ENCODE measurements around the gene CFAP20DC.
"Not testable (repeated sequence)": the region's sequence is repeated elsewhere in the genome, so short reads cannot be mapped to it uniquely, and the experiment has no call there.

CFAP20DC gene

DNA sequence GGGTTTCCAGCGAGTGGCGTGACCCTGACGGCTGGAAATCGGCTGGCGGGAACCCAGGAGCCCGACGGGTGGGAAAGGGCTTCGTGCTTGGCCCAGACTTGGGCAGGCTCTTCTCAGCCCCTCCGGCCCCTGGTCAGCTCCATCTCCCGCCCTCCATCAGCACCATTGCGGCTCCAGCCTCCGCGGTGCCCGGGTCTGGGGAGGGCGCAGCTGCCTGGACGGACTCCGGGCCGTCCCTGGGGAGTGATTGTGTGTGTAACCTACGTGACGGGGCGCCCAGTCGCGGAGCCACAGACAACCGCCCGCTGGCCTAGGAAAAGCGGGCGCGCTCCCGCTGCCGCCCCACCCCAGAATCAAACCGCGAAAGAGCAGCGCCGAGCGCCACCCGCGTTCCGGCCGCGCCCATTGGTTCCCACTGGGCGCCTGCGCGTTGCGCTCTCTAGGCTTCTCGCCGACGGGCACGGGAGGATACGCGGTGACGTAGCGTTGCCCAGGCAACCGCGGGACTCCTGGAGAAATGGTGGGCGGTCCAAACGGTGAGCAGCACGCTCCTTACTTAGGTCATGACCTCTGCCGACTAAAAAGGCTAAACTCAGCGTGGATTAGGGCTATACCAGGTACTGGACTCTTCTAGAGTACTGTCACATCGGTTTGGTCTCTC lies at the start of gene CFAP20DC:
TSS of gene CFAP20DC (minus strand) at position 355 of the 661 bp plus-strand sequence. CDS start 394 bp downstream, outside the sequence.
- peak; percentile 77 for DNase-seq

DNA sequence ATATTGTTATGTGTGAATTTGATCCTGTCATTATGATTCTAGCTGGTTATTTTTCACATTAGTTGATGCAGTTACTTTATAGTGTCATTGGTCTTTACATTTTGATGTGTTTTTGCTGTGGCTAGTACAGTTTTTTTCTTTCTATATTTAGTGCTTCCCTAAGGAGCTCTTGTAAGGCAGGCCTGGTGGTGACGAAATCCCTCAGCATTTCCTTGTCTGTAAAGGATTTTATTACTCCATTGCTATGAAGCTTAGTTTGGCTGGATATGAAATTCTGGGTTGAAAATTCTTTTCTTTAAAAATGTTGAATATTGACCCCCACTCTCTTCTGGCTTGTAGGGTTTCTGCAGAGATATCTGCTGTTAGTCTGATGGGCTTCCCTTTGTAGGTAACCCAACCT lies 48.7 kb upstream of the CFAP20DC start:
- DNase-seq = not testable (repeated sequence)

DNA sequence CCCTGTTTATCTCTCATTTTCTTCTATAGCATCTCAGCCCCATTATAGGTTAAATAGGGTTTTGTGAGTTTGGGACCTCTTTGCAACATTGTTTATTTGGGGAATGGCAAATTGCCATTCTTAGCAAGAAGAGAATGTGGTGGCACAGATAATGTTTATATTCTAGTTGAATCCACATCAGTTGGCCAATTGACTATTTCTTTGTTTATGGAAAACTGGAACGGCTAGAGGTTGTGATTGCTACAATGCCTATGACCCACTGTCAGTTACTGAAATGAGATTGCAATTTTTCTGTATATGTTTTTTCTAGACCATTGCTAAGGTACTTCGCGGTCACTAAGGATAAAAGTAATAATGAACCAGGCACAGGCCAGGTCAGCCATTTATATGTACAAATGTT lies 44.6 kb upstream of the CFAP20DC start:
- DNase-seq = no peak

DNA sequence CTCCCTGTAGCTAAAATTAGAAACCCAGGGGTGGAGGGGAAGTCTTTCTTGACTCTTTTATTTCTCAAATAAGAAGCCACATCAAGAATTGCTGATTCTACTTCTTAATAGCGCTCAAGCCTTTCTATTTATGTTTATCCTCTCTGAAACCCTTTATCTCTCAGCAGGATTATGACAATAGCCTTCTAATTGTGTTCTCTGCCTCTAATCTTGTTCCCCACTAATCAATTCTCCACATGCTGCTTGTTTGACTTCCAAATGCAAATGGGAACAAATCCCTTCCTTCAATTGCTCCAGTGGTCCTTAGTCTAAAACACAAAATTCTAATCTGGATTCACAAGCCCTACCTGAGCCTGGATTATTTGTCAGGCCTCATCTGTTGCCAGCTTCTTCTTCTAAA lies 43.7 kb upstream of the CFAP20DC start:
- no peak for DNase-seq

DNA sequence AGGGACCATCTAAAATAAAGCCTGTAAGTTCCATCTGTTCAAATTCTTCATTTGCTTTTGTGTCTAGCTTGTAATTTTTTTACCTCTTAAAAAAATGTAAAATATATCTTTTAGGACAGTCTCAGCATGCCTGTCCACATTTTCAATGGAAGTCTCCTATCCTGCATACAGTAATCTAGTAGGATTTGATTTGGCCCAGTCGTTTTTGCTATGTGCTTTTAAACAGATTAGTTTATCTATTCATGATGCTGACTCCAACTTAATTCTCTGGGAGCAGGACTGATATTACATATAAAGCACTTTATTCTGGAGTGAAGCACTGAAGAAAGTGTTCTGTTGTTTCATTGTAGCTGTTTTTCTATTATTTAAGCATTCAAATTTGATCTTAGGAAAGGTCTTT lies 38.9 kb upstream of the CFAP20DC start:
- DNase-seq = no peak

GRCh38 chr3:59085976-59086375 lies 36.2 kb upstream of the CFAP20DC start:
- no peak for DNase-seq

GRCh38 chr3:59084583-59084982 lies 34.8 kb upstream of the CFAP20DC start:
- DNase-seq = no peak

- DNase-seq = no peak
Measured at GRCh38 chr3:59082106-59082505, 32.3 kb upstream of the CFAP20DC start.

GRCh38 chr3:59081071-59081470 lies 31.2 kb upstream of the CFAP20DC start:
- no peak for DNase-seq

- DNase-seq = no peak
Measured at GRCh38 chr3:59079962-59080361, 30.1 kb upstream of the CFAP20DC start.

- DNase-seq = no peak
Measured at GRCh38 chr3:59074764-59075163, 24.9 kb upstream of the CFAP20DC start.

DNA sequence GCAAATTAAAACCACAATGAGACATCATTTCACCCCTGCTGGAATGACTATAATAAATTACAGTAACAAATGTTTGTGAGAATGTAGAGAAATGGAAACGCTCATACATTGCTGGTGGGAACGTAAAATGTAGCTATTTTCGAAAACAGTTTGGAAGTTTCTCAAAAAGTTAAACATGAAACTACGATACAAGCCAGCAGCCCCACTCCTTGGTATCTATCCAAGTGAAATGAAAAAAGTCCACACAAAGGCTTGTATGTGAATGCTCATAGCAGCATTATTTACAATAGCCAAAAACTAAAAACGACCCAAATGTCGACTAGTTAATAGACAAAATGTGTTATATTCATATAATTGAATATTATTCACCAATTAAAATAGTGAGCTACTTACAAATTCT lies 22.9 kb upstream of the CFAP20DC start:
- no peak for DNase-seq

DNA sequence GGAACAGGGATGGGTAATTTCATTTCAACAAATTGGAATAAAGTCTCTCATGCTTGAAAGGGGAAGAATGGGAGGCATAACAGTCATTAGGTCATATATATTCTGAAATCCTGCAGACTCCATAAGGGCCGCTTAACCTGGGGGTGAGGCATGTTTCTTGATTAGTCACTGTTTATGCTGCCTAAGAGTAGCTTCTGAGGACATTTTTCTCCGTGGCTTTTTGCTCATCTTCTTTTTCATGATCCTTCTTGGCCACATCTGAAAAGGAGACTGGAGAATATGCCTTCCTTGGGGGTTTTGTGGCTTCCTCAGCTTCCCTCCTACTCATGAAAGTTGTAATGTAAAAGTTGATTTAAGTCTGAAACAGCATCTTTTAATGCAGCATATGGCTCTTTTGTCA lies 20.0 kb upstream of the CFAP20DC start:
- no peak for DNase-seq

- no peak for DNase-seq
Measured at GRCh38 chr3:59065240-59065639, 15.4 kb upstream of the CFAP20DC start.

GRCh38 chr3:59064728-59065127 lies 14.9 kb upstream of the CFAP20DC start:
- no peak for DNase-seq

DNA sequence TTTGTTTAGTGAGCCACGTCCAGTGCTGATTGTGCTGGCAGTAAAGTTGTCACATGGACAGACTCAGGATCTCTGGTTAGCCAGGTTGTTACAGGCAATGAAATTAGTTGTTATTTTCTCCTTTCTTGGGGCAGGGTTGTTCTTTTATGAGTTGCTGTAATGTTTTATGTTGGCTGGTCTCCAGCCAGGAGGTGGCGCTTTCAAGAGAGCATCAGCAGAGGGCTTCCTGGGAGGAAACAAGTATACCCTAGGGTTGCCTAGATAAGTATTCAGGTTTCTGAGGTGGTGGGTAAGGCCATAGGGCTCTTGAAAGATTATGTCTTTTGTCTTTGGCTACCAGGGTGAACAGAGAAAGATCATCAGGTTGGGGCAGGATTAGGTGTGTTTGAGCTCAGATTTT lies 14.5 kb upstream of the CFAP20DC start:
- no peak for DNase-seq

- no peak for DNase-seq
Measured at GRCh38 chr3:59056706-59057105, 6.9 kb upstream of the CFAP20DC start.

- DNase-seq = no peak
Measured at GRCh38 chr3:59052803-59053411, 3.1 kb upstream of the CFAP20DC start.

- DNase-seq = not testable (repeated sequence)
Measured at GRCh38 chr3:59050811-59051414, 1.1 kb upstream of the CFAP20DC start.

- peak; percentile 8 for DNase-seq
Measured at GRCh38 chr3:59046839-59047238, 3.0 kb downstream of the CFAP20DC start.

DNA sequence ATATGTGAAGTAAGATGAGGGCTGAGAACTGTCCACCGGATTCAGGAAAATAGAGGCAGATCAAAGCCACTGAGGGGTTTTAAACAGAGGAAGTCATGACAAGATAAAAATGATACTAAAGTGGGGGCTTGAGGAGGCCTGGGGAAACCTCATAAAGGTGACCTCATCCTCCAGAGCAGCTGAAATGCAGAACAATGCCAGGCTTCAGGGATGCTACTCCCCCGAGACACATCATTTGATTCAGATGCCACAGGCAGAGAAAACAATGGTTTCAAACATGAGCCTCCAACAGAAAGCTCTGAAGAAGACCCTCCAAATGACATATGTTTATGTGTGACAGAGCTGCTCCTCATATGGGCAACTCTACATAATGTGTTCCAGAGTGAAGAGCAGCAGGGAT lies 6.4 kb downstream of the CFAP20DC start:
- DNase-seq = no peak

DNA sequence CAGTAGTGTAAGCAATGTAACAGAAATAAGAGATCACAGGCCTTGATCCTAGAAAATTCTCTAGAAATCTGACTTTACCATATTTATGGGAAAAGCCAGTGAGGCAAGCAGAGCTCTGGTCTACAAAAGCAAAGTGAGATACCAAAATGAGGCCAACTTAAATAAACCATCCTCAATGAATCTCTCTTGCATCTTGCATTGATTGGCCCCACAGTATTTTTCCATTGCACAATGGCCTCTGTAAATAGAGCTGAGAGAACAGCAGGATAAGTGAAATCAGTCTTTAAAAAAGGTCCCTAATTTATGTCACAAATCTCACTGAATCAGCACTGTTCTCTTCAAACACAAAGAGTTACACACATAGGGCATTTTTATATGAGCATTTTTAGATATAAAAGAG lies 8.9 kb downstream of the CFAP20DC start:
- no peak for DNase-seq

DNA sequence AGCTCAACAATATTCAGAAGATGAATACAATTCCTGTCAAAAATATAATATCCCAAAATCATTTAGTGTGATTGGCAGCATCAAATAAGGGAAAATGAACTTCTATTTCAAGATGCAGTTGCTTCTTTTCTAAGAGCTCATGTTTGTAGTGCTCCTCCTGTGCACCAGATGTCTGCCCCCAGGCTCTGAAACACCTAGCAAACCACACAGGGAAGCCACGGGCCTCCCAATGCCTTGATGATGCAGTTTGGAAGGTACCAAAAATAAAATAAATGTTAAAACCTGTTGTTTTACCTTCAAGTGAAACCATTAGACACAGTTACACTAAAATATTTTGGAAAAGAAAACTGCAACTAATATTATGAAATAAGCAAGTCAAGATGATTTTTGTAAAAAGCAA lies 22.2 kb downstream of the CFAP20DC start:
- no peak for DNase-seq

- DNase-seq = no peak
Measured at GRCh38 chr3:59023612-59024011, 26.2 kb downstream of the CFAP20DC start.

DNA sequence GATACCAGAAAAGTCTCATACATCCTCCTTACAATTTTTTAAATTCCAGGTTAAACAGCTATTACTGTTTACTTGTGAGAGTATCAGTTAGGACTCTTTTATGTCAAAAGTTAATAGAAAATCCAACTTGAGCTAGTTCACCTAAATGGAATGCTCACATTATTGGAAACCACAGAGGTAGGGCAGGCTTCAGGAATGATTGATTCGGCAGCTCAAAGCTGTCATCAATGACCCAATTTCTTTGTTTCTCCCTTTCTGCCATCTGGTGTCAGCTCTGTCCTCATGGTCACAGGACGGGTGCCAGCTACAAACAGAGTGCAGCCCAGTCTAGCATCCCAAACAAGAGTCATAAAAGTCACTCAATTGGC lies 32.2 kb downstream of the CFAP20DC start:
- no peak for DNase-seq
